Measurements from ENCODE around the gene SPTBN1.
A peak's percentile ranks its signal among the peaks of the same experiment; 100 is the strongest.

SPTBN1 gene

GRCh38 chr2:54558188-54559005 is 102.3 kb downstream of the SPTBN1 start:
- no peak for DNase-seq

GRCh38 chr2:54559006-54559445 is 102.9 kb downstream of the SPTBN1 start:
- DNase-seq, result no peak

GRCh38 chr2:54559593-54560145 is 103.5 kb downstream of the SPTBN1 start:
- peak; percentile 36 for DNase-seq

- peak; percentile 36 for DNase-seq
These were observed 104.2 kb downstream of the SPTBN1 start for GRCh38 chr2:54560146-54560881.

GRCh38 chr2:54561010-54561409 is 104.9 kb downstream of the SPTBN1 start:
- no peak for DNase-seq

- DNase-seq, result no peak
These were observed 108.3 kb downstream of the SPTBN1 start for GRCh38 chr2:54564439-54564838.

GRCh38 chr2:54565551-54565950 is 109.4 kb downstream of the SPTBN1 start:
- no peak for DNase-seq

GRCh38 chr2:54566896-54567295 is 110.8 kb downstream of the SPTBN1 start:
- DNase-seq, result no peak

- no peak for DNase-seq
These were observed 112.8 kb downstream of the SPTBN1 start for GRCh38 chr2:54568876-54569321.

- DNase-seq, result peak; percentile 28
These were observed 113.7 kb downstream of the SPTBN1 start for GRCh38 chr2:54569745-54570301.

- DNase-seq, result no peak
These were observed 114.3 kb downstream of the SPTBN1 start for GRCh38 chr2:54570321-54570855.

- DNase-seq, result no peak
These were observed 115.0 kb downstream of the SPTBN1 start for GRCh38 chr2:54570925-54571694.

GRCh38 chr2:54572262-54572635 is 116.1 kb downstream of the SPTBN1 start:
- DNase-seq, result no peak

GRCh38 chr2:54572636-54573536 is 116.8 kb downstream of the SPTBN1 start:
- no peak for DNase-seq

GRCh38 chr2:54573537-54573919 is 117.4 kb downstream of the SPTBN1 start:
- DNase-seq, result no peak

- peak; percentile 69 for DNase-seq
These were observed 118.2 kb downstream of the SPTBN1 start for GRCh38 chr2:54574107-54574859.

- DNase-seq, result no peak
These were observed 118.7 kb downstream of the SPTBN1 start for GRCh38 chr2:54574860-54575247.

- peak; percentile 10 for DNase-seq
These were observed 119.3 kb downstream of the SPTBN1 start for GRCh38 chr2:54575379-54575888.

- no peak for DNase-seq
These were observed 120.9 kb downstream of the SPTBN1 start for GRCh38 chr2:54577035-54577434.

- DNase-seq, result no peak
These were observed 122.0 kb downstream of the SPTBN1 start for GRCh38 chr2:54577944-54578647.

All from NK-92 treated with Interleukin-12 subunit alpha and Interleukin-12 subunit beta, amount 100 ng/mL, for 24 hours (cell line).